Tibial nerve (tissue), 4 donors: ENCODE measurements around the gene ENDOU.

ENCODE experiments used
- EP300 ChIP-seq, 2 donors: sonication (generic); formaldehyde crosslinking; IDR thresholded peaks; one replicate each; pipeline ENCODE4 v1.6.1; 2017; ENCODE audit warnings: antibody characterized with exemption in 2 of 2, mild to moderate bottlenecking in 1 of 2
- TF ChIP-seq, protein P1 (sequence below), 5 experiments: fragments of 200-600 bp in 3 of 5; fragments of 450-650 bp in 2 of 5; sonication (generic) in 3 of 5; IDR thresholded peaks; one replicate each; pipeline ENCODE4 v1.5.1; 2016 to 2019; ENCODE audit warnings: antibody characterized with exemption in 5 of 5, mild to moderate bottlenecking in 3 of 5, moderate library complexity in 2 of 5

DNA sequence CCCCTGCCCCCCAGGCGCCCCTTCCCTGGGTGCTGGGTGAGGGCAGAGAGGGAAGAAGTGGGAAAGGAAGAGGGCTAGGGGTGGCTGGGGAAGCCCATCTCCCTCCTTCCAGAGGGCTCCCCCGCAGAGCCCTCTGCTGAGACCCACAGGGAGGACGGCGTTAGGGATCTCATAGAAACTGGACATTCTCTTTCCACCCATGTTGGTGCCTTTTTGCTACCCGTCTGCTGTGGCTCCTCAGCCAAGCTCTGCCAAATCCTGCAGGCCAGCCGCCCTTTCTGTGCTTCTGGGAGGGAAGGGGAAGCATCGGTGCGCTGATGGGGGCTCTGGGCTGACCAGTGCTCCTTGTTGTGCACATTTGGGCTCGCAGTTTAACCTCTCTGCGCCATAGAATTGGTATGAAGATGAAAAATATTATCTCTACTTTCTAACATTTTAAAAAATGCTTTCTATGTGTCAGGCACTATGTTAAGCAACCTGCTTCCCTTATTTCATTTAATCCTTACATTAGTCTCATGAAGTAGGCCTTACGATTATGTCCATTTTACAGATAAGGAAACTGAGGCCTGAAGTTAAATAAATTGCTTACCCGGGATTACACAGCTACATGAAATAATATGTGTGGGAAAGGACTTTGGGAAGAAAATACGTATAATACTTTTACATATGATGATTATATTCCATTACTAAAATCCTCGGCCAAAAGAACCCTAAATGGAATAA lies 48.7 kb upstream of the ENDOU start:
- TF ChIP-seq, protein P1, sequence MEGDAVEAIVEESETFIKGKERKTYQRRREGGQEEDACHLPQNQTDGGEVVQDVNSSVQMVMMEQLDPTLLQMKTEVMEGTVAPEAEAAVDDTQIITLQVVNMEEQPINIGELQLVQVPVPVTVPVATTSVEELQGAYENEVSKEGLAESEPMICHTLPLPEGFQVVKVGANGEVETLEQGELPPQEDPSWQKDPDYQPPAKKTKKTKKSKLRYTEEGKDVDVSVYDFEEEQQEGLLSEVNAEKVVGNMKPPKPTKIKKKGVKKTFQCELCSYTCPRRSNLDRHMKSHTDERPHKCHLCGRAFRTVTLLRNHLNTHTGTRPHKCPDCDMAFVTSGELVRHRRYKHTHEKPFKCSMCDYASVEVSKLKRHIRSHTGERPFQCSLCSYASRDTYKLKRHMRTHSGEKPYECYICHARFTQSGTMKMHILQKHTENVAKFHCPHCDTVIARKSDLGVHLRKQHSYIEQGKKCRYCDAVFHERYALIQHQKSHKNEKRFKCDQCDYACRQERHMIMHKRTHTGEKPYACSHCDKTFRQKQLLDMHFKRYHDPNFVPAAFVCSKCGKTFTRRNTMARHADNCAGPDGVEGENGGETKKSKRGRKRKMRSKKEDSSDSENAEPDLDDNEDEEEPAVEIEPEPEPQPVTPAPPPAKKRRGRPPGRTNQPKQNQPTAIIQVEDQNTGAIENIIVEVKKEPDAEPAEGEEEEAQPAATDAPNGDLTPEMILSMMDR (IDR thresholded peaks at IDR 0.05) = no peak
- no peak for TF ChIP-seq EP300 (IDR thresholded peaks at IDR 0.05)
